ENCODE data around the gene DEF6. TPM values are rescaled to one million over a fixed set of nuclear protein-coding genes. Genes with fewer than 3 reads are reported as not detected.
A peak's percentile ranks its signal among the peaks of the same experiment; 100 is the strongest.
"Not testable (repeated sequence)": the region's sequence is repeated elsewhere in the genome, so short reads cannot be mapped to it uniquely, and the experiment has no call there.

DEF6 gene
- total RNA-seq, 2 donors from 2014 or later: 10.3 to 10.5 TPM

DNA sequence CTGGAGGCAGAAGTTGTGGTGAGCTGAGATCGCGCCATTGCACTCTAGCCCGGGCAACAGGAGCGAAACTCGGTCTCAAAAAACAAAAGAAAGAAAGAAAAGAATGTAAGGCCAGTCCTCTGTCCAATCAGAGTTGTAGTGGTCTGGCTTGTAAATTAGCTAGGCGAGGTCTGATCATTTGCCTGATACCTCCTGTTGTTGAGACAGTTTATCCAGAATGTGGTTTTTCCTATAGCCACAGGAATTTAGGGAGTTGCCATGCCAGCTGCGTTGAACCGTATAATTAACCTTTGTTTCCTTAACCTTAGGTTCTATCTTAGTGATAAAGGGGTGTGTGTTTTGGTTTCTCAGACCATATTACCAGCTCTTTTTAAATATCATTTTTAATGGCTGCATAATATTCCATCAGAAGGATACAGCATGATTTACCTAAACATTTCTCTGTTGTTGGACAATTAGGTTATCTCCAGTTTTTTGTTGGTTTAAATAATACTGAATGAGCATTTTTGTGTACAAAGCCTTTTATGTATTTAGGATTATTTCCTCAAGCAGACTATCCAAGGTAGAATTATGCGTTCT is 33.0 kb downstream of the DEF6 start:
- intact Hi-C loops (cut with DNase I, micrococcal nuclease): no loop called here
- no peak for ATAC-seq

GRCh38 chr6:35332074-35332887 is 34.7 kb downstream of the DEF6 start:
- DNase-seq (peak; percentile 83 to 85), ATAC-seq (peak; percentile 91)
- intact Hi-C loops (cut with DNase I, micrococcal nuclease): not testable (repeated sequence)

More for the DNA sequence above, 33.0 kb downstream of the DEF6 start:
- no peak for DNase-seq

GRCh38 chr6:35341557-35341956 is 43.9 kb downstream of the DEF6 start:
- ATAC-seq (no peak), DNase-seq (no peak)
- intact Hi-C loops (cut with DNase I, micrococcal nuclease): loop anchor here in 1 of 2 donors (10.0 kb wide), 1 partner anchor 93 kb away; no protein-coding TSS in a partner anchor

DNA sequence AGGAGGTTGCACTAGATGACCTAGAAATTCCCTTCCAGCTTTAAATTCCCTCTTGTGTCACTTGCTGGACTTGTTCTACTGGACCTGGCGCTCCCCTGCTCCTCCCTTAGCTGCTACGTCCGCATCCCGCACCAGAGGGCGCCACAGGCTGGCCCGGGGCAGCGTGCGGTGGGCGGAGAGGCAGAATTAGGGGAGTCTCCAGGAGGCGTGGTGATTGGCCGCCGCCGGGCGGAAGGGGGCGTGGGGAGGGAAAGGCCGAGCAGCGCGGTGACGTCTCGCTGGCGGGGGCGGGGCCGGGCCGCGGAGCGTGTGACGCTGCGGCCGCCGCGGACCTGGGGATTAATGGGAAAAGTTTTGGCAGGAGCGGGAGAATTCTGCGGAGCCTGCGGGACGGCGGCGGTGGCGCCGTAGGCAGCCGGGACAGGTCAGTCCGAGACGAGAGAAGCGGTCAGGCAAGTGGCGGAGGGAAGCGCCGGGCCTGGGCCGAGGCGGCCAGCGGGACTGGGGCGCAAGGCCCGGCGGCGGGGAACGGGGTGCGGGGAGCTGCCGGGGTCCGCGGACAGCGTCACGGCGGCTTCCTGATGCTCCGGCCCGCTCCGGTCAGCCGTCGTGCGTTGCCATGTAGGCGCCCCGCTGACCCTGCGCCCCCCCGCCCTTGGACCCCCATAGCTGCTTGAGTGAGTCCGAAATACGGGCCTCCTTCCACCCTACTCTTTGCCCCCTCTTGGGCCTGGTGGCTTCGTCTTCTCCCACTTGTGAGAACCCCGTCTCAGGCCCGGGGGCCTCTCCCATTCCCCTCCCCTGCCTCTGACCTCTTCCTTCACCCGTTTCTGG is 44.9 kb downstream of the DEF6 start, which contains the start of gene PPARD:
PPARD (plus strand) TSS at position 301 of the 834 bp plus-strand sequence. CDS start 68,530 bp downstream, outside the sequence.
- ATAC-seq (peak; percentile 99), DNase-seq (peak; percentile 97 to 98)
- intact Hi-C loops (cut with DNase I, micrococcal nuclease): loop anchor here (1.0 to 10.0 kb wide), 2 partner anchors 92 to 107 kb away; no protein-coding TSS in a partner anchor

DNA sequence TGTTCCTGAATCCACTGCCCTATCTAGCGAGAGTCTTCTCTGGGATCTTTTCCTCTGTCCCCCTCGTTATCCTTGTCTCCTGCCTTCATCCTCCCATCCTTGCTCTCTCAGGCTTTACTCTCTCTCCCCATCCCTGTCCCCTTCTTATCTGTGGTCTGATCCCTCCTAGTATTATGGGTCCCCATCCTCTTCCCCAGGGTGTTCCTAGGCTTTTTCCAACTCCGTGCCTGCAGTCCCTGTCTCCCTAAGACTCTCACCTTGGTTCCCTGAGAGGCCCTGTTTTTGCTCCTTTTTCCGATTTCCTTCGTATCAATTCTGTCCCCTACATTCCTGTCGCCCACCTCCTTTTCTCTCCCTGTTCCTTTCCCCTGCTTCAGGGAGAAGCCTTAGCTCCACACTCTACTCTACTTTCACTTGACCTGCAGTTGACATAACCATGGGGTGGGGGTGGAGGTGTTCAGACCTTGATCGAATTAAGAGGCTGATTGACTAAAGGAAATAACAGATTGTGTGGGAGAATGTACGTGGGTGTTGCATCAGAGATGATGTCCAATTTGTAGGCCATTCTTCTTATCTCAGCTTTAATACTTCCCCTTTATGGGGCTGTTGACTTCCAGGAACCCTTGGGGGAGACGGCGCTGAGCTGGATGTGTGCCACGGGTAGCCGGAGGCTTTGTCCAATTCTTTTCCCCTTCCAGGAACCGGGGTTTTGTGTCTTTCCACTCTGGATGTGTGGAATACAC is 45.6 kb downstream of the DEF6 start:
- ATAC-seq (peak; percentile 23), DNase-seq (peak; percentile 41 to 58)
- intact Hi-C loops (cut with DNase I, micrococcal nuclease): loop anchor here in 1 of 2 donors (10.0 kb wide), 1 partner anchor 92 kb away; no protein-coding TSS in a partner anchor

- ATAC-seq (no peak), DNase-seq (no peak)
- intact Hi-C loops (cut with DNase I, micrococcal nuclease): loop anchor here in 1 of 2 donors (10.0 kb wide), 1 partner anchor 91 kb away; no protein-coding TSS in a partner anchor
These were observed 46.4 kb downstream of the DEF6 start for GRCh38 chr6:35343835-35344550.

DNA sequence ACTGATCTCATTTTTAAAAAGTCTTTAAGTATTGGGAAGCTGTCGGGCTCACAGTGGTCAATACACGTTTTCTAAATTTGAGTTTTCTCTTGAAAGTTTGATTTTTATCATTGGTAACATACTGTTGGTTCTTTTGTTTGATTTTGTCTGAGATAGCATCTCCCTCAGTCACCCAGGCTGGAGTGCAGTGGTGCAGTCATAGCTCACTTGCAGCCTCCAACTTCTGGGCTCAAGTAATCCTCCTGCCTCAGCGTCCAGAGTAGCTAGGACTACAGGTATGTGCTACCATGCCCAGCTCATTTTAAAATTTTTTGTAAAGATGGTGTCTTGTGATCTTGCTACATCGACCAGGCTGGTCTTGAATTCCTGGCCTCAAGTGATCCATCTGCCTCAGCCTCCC is 53.8 kb downstream of the DEF6 start:
- intact Hi-C loops (cut with DNase I, micrococcal nuclease): no loop called here
- no peak for ATAC-seq
- no peak for DNase-seq

- ATAC-seq (no peak), DNase-seq (no peak)
- intact Hi-C loops (cut with DNase I, micrococcal nuclease): no loop called here
These were observed 55.1 kb downstream of the DEF6 start for GRCh38 chr6:35352735-35353134.

DNA sequence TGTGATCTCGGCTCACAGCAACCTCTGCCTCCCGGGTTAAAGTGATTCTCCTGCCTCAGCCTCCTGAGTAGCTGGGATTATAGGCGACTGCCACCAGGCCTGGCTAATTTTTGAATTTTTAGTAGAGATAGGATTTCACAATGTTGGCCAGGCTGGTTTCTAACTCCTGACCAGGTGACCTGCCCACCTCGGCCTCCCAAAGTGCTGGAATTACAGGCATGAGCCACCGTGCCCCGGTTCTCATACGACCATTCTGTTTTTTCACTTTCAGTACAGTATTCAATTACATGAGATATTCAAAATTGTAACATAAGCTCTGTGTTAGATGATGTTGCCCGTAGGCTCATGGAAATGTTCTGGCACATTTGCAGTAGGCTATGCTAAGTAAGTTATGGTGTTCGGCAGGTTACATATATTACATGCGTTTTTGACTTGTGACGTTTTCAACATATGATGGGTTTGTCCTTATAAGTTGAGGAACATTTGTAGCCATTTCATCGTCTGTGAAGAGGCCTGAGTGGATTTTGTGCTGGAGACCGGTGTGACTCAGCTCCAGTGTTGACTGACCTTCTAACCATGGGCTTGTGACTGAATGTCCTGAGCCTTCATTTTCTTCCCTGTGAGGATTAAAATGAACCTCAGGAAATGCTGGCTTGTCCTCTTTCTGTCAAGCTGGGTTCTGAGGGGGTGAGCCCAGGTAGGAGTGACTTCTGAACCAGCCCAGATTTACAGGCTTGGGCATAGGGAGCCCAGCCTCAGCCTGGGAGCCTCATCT is 56.9 kb downstream of the DEF6 start:
- intact Hi-C loops (cut with DNase I, micrococcal nuclease): no loop called here
- ATAC-seq: no peak
- no peak for DNase-seq

DNA sequence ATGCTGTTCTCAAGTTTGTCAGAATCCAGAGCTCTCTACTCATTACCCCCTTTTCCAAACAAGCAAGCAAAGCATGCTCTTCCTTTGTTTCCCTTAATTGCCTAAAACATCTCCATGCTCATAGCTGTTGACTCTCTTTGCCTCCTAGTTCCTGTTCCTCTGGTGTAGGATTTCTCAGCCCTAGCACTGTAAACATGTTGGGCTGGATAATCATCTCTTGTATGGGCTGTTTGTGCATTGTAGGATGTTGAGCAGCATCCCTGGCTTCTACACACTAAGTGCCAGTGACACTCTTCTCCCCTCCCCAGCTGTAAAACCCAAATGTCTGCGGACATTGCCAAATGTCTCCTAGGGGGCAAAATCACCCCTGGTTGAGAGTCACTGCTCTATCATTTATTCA is 58.8 kb downstream of the DEF6 start:
- intact Hi-C loops (cut with DNase I, micrococcal nuclease): no loop called here

GRCh38 chr6:35357677-35358076 is 60.1 kb downstream of the DEF6 start:
- ATAC-seq: no peak
- intact Hi-C loops (cut with DNase I, micrococcal nuclease): no loop called here
- DNase-seq: no peak

More for the DNA sequence above, 58.8 kb downstream of the DEF6 start:
- DNase-seq (no peak), ATAC-seq (no peak)

GRCh38 chr6:35358086-35358485 is 60.5 kb downstream of the DEF6 start:
- DNase-seq: no peak
- intact Hi-C loops (cut with DNase I, micrococcal nuclease): no loop called here
- no peak for ATAC-seq

DNA sequence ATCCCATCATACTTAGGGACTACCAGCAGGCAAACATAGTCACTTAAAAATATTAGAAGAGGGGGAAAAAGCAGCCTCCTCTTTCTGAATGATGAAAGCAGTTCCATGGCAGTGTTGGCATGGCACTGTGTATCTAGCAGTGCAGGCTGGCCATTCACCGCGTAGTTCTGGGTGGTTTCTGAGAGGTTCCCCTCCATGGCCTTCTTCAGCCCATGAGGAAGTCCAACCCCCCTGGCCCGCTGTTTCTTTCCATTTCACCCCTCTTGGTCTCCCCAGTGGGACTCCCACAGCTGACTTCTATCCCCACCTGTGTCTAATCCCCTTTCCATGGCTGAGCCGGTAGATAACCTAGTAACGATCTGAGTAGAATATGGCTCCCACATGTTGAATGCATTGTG is 61.7 kb downstream of the DEF6 start:
- ATAC-seq (no peak), DNase-seq (no peak)
- intact Hi-C loops (cut with DNase I, micrococcal nuclease): no loop called here

DNA sequence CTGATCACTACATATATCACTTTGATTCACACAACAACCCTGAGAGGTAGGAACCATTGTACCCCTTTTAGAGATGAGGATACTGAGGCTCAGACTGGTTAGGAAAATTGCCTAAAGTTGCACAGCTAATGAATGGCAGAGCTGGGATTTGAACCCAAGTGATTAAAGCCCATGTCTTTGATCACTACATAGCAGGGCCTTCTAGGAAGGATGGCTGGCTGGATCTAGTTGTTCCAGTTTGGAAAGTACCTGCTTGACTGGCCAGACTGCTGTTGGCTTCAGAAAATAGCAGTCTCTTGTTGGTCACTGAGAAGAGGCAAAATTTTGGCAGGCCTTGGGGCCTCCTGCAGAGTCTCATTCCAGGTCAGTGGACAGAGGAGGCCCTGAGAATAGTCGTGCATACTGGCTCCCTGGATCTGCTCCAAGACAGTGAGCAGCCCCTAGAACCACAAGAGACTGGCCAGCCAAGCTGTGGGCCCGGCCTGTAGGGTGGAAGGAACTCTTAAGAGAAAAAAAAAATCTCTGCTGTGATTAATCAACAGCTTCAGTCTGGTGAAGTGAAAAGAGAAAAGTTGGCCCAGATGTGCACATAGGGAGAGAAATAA is 62.2 kb downstream of the DEF6 start:
- intact Hi-C loops (cut with DNase I, micrococcal nuclease): no loop called here
- ATAC-seq: no peak
- peak in 1 of 2 donors; percentile 37 for DNase-seq

DNA sequence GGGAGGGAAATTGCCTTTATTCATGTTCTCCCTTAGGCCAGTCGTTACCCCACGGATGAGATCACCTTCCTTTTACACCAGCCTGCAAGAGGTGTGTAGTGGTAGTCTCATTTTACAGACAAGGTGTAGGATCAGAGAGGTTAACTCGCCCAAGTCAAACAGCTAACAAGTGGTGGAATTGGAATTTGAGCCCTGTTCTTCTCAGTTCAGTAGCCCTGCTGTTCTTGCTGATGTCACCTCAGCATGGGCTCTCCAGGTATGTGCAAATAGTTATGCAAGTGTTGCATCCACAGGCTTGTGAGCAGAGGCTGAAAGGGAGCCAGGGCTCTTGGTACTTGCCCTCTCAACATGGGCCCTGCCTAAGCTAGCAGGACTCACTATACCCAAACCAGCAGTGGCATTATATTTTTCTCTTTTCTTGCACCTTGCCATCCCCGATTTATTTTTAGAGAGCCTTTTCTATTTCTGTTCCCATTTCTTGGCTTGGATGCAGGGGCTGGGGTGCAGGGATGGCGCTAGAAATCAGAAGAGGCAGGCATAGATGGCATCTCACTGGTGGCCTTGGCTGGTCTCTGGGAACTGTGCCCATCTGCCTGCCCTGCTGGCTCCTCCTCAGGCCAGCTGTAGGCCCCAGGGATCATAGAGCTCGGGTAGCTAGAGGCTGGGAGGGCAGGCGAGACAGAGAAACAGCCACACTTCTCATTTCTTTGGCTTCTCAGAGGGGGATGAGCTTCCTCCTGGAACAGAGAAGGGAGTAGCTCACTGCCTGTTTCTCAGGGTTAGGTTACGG is 62.9 kb downstream of the DEF6 start:
- no peak for ATAC-seq
- DNase-seq: no peak
- intact Hi-C loops (cut with DNase I, micrococcal nuclease): no loop called here

DNA sequence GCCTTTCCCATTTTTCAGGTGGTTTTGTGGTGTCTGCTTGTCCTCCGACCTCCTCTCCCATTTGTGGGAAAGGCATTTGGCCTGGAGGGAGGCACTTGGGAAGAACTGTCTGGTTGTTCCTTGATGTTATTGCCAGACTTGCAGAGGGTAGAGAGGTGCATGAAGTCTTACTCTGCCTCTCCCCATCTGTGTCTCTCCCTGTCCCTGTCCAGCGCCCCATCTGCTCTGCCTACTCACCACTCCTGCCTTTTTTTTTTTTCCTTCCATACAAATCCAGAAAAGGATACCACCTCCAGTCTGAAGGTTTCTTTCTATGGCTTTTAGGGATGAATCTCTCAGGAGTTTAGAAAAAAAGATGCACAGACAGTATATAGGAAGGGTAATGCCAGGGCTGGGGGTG is 64.6 kb downstream of the DEF6 start:
- ATAC-seq: no peak
- intact Hi-C loops (cut with DNase I, micrococcal nuclease): no loop called here
- no peak for DNase-seq
